Measurements from ENCODE around the gene MYLK. TPM values are rescaled to one million over a fixed set of nuclear protein-coding genes. Genes with fewer than 3 reads are reported as not detected.

MYLK gene
- total and polyA plus RNA-seq, 2 of the 4 experiments (the other 2 are of a cell fraction), result 299 to 484 TPM

- in situ Hi-C loops (cut with MboI; ENCODE audit: low sequenced_read_pairs), result no loop called here
- ChIA-PET POLR2A (ENCODE audit: unreplicated experiment) (interaction anchor here (0.6 kb wide), 1 partner anchor 82 kb away, joined by 8 read pairs; no protein-coding TSS in a partner anchor), CTCF (interaction anchor here (2.7 kb wide), 1 partner anchor 48 kb away, joined by 8 read pairs; no protein-coding TSS in a partner anchor)
- Histone ChIP-seq H3K27me3 (ENCODE audit: control insufficient read depth, insufficient read depth, low read length) (no peaks in the 10 kb centered on the region), H4K91ac (ENCODE audit: insufficient read depth, low read depth, low read length) (peak overlapping the region; percentile 85), H3K18ac (ENCODE audit: low read depth, low read length) (peak overlapping the region; percentile 48), H3K27ac (ENCODE audit: insufficient read depth, low read length) (peak overlapping the region; percentile 64), H2BK5ac (ENCODE audit: low read depth, low read length, poor library complexity, severe bottlenecking) (no peak overlapping the region), H2AFZ (replicated peaks; ENCODE audit: low read length, poor library complexity) (no peak overlapping the region), H3K14ac (replicated peaks; ENCODE audit: low read depth, low read length) (peak overlapping the region; percentile 94), H2AK5ac (ENCODE audit: low read depth, low read length) (peak overlapping the region; percentile 77), H4K20me1 (ENCODE audit: insufficient read depth, low read length) (peaks cover 4% of the 10 kb centered on the region; the same call in 1 of the 2 replicates), H2BK20ac (ENCODE audit: low read depth, low read length) (peak overlapping the region; percentile 38), H3K36me3 (ENCODE audit: control insufficient read depth, insufficient read depth, low read length) (peaks cover 61% of the 10 kb centered on the region), H3K4me2 (ENCODE audit: low read depth, low read length) (peak overlapping the region; percentile 50; the same call in 1 of the 2 replicates), H2BK15ac (ENCODE audit: low read depth, low read length) (0 out of 3 replicates have a peak overlapping the region, but pooled peaks have one; percentile 46), H3K4me3 (ENCODE audit: insufficient read depth, low read depth, low read length) (peak overlapping the region; percentile 6; the same call in 1 of the 2 replicates), H2BK120ac (ENCODE audit: low read depth, low read length) (peak overlapping the region; percentile 83), H3K23ac (ENCODE audit: low read depth, low read length) (peak overlapping the region; percentile 64; the same call in 1 of the 2 replicates), H2AK9ac (replicated peaks; ENCODE audit: low read depth, low read length, poor library complexity) (peak overlapping the region; percentile 82), H3K9me1 (ENCODE audit: insufficient read depth, low read length) (peaks cover 19% of the 10 kb centered on the region), H3K79me1 (ENCODE audit: low read depth in 1 of 2, low read length in 2 of 2) (peaks cover 24 to 65% of the 10 kb centered on the region in 2 experiments; a peak in 3 of 4 replicates), H3K9me3 (ENCODE audit: control insufficient read depth, insufficient read depth, low read length) (no peaks in the 10 kb centered on the region), H4K8ac (ENCODE audit: low read depth in 2 of 2, low read length in 2 of 2) (peak overlapping the region; percentile 47 to 73; a peak in 2 of 4 replicates), H4K5ac (ENCODE audit: low read depth, low read length) (peak overlapping the region; percentile 49), H3K4me1 (ENCODE audit: control insufficient read depth, insufficient read depth, low read length) (peaks cover 45% of the 10 kb centered on the region), H3K9ac (ENCODE audit: low read depth, low read length) (peak overlapping the region; percentile 68), H3K56ac (ENCODE audit: extremely low read depth, insufficient read depth, low read length) (no peak overlapping the region), H3K4ac (ENCODE audit: low read depth, low read length) (peak overlapping the region; percentile 69)
- peak; percentile 12; the same call in 1 of the 2 replicates for TF ChIP-seq MAZ (IDR thresholded peaks at IDR 0.05; ENCODE audit: borderline replicate concordance, low read depth, low read length)
- no peak for TF ChIP-seq MXI1 (IDR thresholded peaks at IDR 0.05; ENCODE audit: borderline replicate concordance, low read depth, low read length)
- DNase-seq (peak; percentile 61), ATAC-seq (ENCODE audit: low read depth) (peak; percentile 44)
- dilution Hi-C loops (cut with HindIII; ENCODE audit: low sequenced_read_pairs, unreplicated experiment), result no loop called here
- 21% methylated on average over 4 of the region's 23 CpGs; no CpG with 5 or more reads in 1 of the 2 experiments for WGBS, 2 experiments (ENCODE audit: extremely low coverage in 2 of 2, insufficient read length in 1 of 2)
- BruUV-seq (replicated peaks), result no TSS peak
- intact Hi-C loops (cut with micrococcal nuclease), result no loop called here
Observed at GRCh38 chr3:123700791-123701722, 183.1 kb downstream of the MYLK start.

Data from IMR-90 (cell line).